SK-N-SH treated with all-trans-retinoic acid at 6 μM for 48 hours (cell line): Measurements from ENCODE around the gene DNAJC1.

Experiments
- ATAC-seq: fragments of 200-7000 bp; cut with Tn5 transposase; 3 replicates; pipeline ENCODE4 v1.9.1; 2020; ENCODE audit warnings: mild to moderate bottlenecking, moderate library complexity
- ARNTL ChIP-seq: fragments of 450-650 bp; formaldehyde crosslinking; IDR thresholded peaks from 2 replicates; pipeline ENCODE4 v1.5.0; 2020; ENCODE audit warnings: low read depth, mild to moderate bottlenecking, moderate library complexity, borderline replicate concordance
- BACH2 ChIP-seq: fragments of 250-450 bp; sonication (Bioruptor Pico); IDR thresholded peaks from 2 replicates; pipeline ENCODE4 v1.9.0; 2021; ENCODE audit warnings: mild to moderate bottlenecking, borderline replicate concordance
- CREB5 ChIP-seq: fragments of 250-450 bp; sonication (Bioruptor Pico); IDR thresholded peaks from 2 replicates; pipeline ENCODE4 v1.5.1; 2020; ENCODE audit warnings: low read depth, mild to moderate bottlenecking, moderate library complexity
- CSDC2 ChIP-seq: fragments of 250-450 bp; sonication (Bioruptor Pico); IDR thresholded peaks from 2 replicates; pipeline ENCODE4 v1.5.0; 2020; ENCODE audit warnings: mild to moderate bottlenecking, moderate library complexity
- CSRNP3 ChIP-seq: fragments of 250-450 bp; sonication (Bioruptor Pico); IDR thresholded peaks from 2 replicates; pipeline ENCODE4 v1.5.1; 2021; ENCODE audit warnings: mild to moderate bottlenecking, moderate library complexity
- ESRRG ChIP-seq: fragments of 250-450 bp; sonication (Bioruptor Pico); IDR thresholded peaks from 2 replicates; pipeline ENCODE4 v1.6.1; 2021; ENCODE audit warnings: mild to moderate bottlenecking
- GLIS3 ChIP-seq: fragments of 250-450 bp; sonication (Bioruptor Pico); IDR thresholded peaks from 2 replicates; pipeline ENCODE4 v1.5.0; 2020; ENCODE audit warnings: mild to moderate bottlenecking, moderate library complexity
- ISL1 ChIP-seq: fragments of 250-450 bp; sonication (Bioruptor Pico); IDR thresholded peaks from 2 replicates; pipeline ENCODE4 v2.1.2; 2022; ENCODE audit warnings: mild to moderate bottlenecking, moderate library complexity
- OSR1 ChIP-seq: fragments of 250-450 bp; sonication (Bioruptor Pico); IDR thresholded peaks from 2 replicates; pipeline ENCODE4 v1.8.0; 2022; ENCODE audit warnings: moderate library complexity, mild to moderate bottlenecking, inconsistent platforms
- PATZ1 ChIP-seq: fragments of 250-450 bp; sonication (Bioruptor Pico); IDR thresholded peaks from 2 replicates; pipeline ENCODE4 v1.8.0; 2020; ENCODE audit warnings: mild to moderate bottlenecking, moderate library complexity, borderline replicate concordance
- POU6F1 ChIP-seq: fragments of 250-450 bp; sonication (Bioruptor Pico); IDR thresholded peaks from 2 replicates; pipeline ENCODE4 v1.8.0; 2021; ENCODE audit warnings: low read depth, mild to moderate bottlenecking, moderate library complexity, borderline replicate concordance
- PPARA ChIP-seq: fragments of 250-450 bp; sonication (Bioruptor Pico); IDR thresholded peaks from 2 replicates; pipeline ENCODE4 v1.5.0; 2020; ENCODE audit warnings: mild to moderate bottlenecking, borderline replicate concordance
- RARB ChIP-seq: fragments of 250-450 bp; sonication (Bioruptor Pico); IDR thresholded peaks from 2 replicates; pipeline ENCODE4 v1.8.0; 2021; ENCODE audit warnings: mild to moderate bottlenecking, moderate library complexity
- SNAI2 ChIP-seq: fragments of 250-450 bp; sonication (Bioruptor Pico); IDR thresholded peaks from 2 replicates; pipeline ENCODE4 v1.5.0; 2020; ENCODE audit warnings: mild to moderate bottlenecking, moderate library complexity
- TCF4 ChIP-seq: fragments of 250-450 bp; sonication (Bioruptor Pico); IDR thresholded peaks from 2 replicates; pipeline ENCODE4 v1.8.0; 2021; ENCODE audit warnings: mild to moderate bottlenecking, moderate library complexity, borderline replicate concordance
- TOX ChIP-seq: fragments of 250-450 bp; sonication (Bioruptor Pico); IDR thresholded peaks from 2 replicates; pipeline ENCODE4 v1.8.0; 2021; ENCODE audit warnings: mild to moderate bottlenecking, moderate library complexity, borderline replicate concordance
- TSHZ2 ChIP-seq: fragments of 250-450 bp; sonication (Bioruptor Pico); IDR thresholded peaks from 2 replicates; pipeline ENCODE4 v1.5.0; 2020; ENCODE audit warnings: mild to moderate bottlenecking, moderate library complexity
- ZC3H10 ChIP-seq: fragments of 250-450 bp; sonication (Bioruptor Pico); IDR thresholded peaks from 2 replicates; pipeline ENCODE4 v1.5.1; 2021; ENCODE audit warnings: mild to moderate bottlenecking, moderate library complexity
- ZFP30 ChIP-seq: fragments of 450-650 bp; formaldehyde crosslinking; IDR thresholded peaks from 2 replicates; pipeline ENCODE4 v1.5.0; 2022; ENCODE audit warnings: mild to moderate bottlenecking, moderate library complexity
- ZNF565 ChIP-seq: fragments of 450-650 bp; formaldehyde crosslinking; conservative IDR thresholded peaks from 2 replicates; pipeline ENCODE4 v1.5.0; 2020; ENCODE audit warnings: low read depth, mild to moderate bottlenecking, moderate library complexity
- ZNF70 ChIP-seq: fragments of 450-650 bp; formaldehyde crosslinking; IDR thresholded peaks from 2 replicates; pipeline ENCODE4 v1.5.0; 2020; ENCODE audit warnings: mild to moderate bottlenecking, moderate library complexity
- ZNF8 ChIP-seq: fragments of 450-650 bp; formaldehyde crosslinking; IDR thresholded peaks from 2 replicates; pipeline ENCODE4 v1.5.0; 2020; ENCODE audit warnings: mild to moderate bottlenecking, moderate library complexity

Gene DNAJC1

GRCh38 chr10:21813946-21814345 is 189.6 kb downstream of the DNAJC1 start (continued):
- TF ChIP-seq POU6F1 (CRISPR knock-in tag) (no peak), ZNF70 (CRISPR knock-in tag) (no peak), CSDC2 (CRISPR knock-in tag) (no peak), ZNF565 (CRISPR knock-in tag) (no peak), TCF4 (CRISPR knock-in tag) (no peak)
- TF ChIP-seq, all 23 proteins: peak for 0

GRCh38 chr10:21811245-21811585 is 192.3 kb downstream of the DNAJC1 start:
- ATAC-seq: no peak
- TF ChIP-seq ZNF70 (CRISPR knock-in tag) (no peak), ISL1 (CRISPR knock-in tag) (no peak), TOX (CRISPR knock-in tag) (no peak), ZNF565 (CRISPR knock-in tag) (no peak), SNAI2 (CRISPR knock-in tag) (no peak), GLIS3 (CRISPR knock-in tag) (no peak), CSRNP3 (CRISPR knock-in tag) (no peak), OSR1 (CRISPR knock-in tag) (no peak), TSHZ2 (CRISPR knock-in tag) (no peak), PATZ1 (CRISPR knock-in tag) (no peak), ESRRG (CRISPR knock-in tag) (no peak), ZC3H10 (CRISPR knock-in tag) (no peak), RARB (no peak), ARNTL (no peak), CSDC2 (CRISPR knock-in tag) (no peak), ZFP30 (CRISPR knock-in tag) (no peak), PPARA (CRISPR knock-in tag) (no peak), POU6F1 (CRISPR knock-in tag) (no peak), TCF4 (CRISPR knock-in tag) (no peak), BACH2 (CRISPR knock-in tag) (no peak)

- no peak for ATAC-seq
- TF ChIP-seq GLIS3 (CRISPR knock-in tag) (no peak), ZNF8 (no peak), PPARA (CRISPR knock-in tag) (no peak), CREB5 (CRISPR knock-in tag) (no peak), ESRRG (CRISPR knock-in tag) (no peak), SNAI2 (CRISPR knock-in tag) (no peak), PATZ1 (CRISPR knock-in tag) (no peak), TCF4 (CRISPR knock-in tag) (no peak), ZNF565 (CRISPR knock-in tag) (no peak), ZC3H10 (CRISPR knock-in tag) (no peak), TOX (CRISPR knock-in tag) (no peak), CSDC2 (CRISPR knock-in tag) (no peak), OSR1 (CRISPR knock-in tag) (no peak)
Measured at GRCh38 chr10:21810582-21811244, 192.8 kb downstream of the DNAJC1 start.
